ENCODE results near the gene KLHL24. TPM values are rescaled to one million over a fixed set of nuclear protein-coding genes. Genes with fewer than 3 reads are reported as not detected.

Gene KLHL24, protein sequence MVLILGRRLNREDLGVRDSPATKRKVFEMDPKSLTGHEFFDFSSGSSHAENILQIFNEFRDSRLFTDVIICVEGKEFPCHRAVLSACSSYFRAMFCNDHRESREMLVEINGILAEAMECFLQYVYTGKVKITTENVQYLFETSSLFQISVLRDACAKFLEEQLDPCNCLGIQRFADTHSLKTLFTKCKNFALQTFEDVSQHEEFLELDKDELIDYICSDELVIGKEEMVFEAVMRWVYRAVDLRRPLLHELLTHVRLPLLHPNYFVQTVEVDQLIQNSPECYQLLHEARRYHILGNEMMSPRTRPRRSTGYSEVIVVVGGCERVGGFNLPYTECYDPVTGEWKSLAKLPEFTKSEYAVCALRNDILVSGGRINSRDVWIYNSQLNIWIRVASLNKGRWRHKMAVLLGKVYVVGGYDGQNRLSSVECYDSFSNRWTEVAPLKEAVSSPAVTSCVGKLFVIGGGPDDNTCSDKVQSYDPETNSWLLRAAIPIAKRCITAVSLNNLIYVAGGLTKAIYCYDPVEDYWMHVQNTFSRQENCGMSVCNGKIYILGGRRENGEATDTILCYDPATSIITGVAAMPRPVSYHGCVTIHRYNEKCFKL
- total RNA-seq: 54.2 and 64.1 TPM in 2 replicates

DNA sequence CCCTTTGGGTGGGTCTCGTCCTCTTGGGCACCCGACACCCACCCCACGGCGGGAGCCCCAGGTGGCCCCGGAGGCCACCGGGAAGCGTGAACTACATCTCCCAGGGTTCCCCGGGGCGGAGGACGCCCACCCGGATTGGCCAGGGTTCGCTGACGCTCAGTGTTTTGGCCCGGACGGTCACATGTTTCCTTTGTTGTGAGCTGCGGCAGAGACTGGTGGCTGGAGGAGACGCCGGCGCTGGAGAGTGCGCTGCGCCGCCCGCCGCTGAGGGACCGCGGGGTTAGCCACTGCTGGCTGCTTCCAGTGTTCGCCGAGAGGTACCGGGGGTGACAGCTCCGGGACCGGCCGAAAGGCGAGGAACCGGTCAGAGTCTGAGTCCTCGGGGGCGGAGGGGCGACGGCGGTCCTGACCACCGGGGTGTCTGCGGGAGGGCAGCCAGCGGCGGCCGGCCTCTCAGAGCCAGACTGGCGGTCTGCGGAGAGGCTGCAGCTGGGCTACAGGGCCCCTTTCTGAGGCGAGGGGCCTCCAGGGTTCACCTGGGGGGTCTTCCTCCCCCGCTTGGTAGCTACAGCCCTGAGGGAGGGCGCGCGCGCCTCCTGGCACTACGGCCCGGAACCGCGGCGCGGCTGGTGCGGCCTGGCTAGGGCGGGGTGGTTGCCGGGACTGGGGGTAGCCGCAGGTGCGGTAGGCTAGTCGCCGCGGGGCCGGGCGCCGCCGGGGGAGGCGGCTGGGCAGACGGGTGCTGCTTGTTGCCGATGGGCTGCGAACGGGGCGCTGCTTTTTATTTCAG, at the start of gene KLHL24:
Gene KLHL24 (plus strand): TSS at position 193 of the 790 bp plus-strand sequence. CDS start 14,734 bp downstream, outside the sequence.

DNA sequence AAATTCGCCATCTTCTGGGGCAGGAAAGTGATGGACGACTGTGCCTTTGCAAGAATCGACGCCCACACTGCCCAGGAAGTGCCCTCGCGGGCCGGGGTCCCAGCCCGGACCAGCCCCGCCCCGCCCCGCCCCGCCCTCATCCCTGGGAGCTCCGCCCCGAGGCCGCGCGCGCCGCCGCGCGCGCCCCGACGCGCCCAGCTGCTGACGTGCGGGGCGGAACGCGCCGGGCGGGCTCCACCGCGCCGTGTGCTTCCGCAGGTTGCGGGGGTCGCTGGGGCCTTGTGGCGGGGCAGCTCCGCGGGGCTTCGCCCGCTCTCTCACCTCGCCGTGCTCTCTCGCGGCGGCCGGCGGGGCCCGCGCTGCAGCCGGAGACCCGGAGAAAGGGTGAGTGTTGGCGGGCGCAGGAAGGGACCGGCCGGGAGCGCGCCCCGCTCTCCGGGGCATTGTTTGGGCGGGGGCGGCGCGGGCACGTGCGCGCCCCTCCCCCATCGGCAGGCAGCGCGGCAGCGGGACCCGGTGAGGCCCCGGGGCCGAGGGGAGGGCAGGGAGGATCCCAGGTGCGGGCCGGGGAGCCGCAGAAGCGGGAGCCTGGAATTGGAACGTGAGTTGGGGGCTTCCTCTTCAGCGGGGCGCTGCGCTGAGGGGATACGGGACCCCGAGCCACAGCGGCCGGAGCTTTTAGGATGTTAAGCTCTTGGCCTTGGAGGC, 62.3 kb downstream of the KLHL24 start, which contains the start of gene YEATS2:
Gene YEATS2 (plus strand): TSS at position 188 of the 708 bp plus-strand sequence. CDS start 17,366 bp downstream, outside the sequence.

Other genes starting within 250 kb of the KLHL24 start
- 0.32 and 0.36 TPM in 2 replicates for gene MCF2L2, start 207.0 kb upstream of the KLHL24 start, total RNA-seq
- gene KLHL6, start 79.9 kb upstream of the KLHL24 start, total RNA-seq: under 0.01 TPM in 1 of 2 replicates, not detected in the other
- gene YEATS2, start 62.2 kb downstream of the KLHL24 start, total RNA-seq: 35.5 and 46.7 TPM in 2 replicates
- gene MAP6D1, start 190.0 kb downstream of the KLHL24 start, total RNA-seq: 2.1 and 2.8 TPM in 2 replicates
- gene PARL, start 249.3 kb downstream of the KLHL24 start, total RNA-seq: 24.2 and 24.4 TPM in 2 replicates

All from hair follicle dermal papilla cell (primary cell).